Activated CD4-positive, alpha-beta T cell treated with anti-CD3 and anti-CD28 coated beads, Interleukin-2, Interleukin-4, amounts not matched to agents 100 ng/mL and 50 ng/mL, durations not matched to agents 16 hours and 8 hours (primary cell): ENCODE data around the gene FEV.
A peak's percentile ranks its signal among the peaks of the same experiment; 100 is the strongest.

Experiments
- DNase-seq: peaks from one replicate; pipeline ENCODE4 v3.0.0-alpha.2; 2020; ENCODE audit warnings: low spot score

FEV gene

DNA sequence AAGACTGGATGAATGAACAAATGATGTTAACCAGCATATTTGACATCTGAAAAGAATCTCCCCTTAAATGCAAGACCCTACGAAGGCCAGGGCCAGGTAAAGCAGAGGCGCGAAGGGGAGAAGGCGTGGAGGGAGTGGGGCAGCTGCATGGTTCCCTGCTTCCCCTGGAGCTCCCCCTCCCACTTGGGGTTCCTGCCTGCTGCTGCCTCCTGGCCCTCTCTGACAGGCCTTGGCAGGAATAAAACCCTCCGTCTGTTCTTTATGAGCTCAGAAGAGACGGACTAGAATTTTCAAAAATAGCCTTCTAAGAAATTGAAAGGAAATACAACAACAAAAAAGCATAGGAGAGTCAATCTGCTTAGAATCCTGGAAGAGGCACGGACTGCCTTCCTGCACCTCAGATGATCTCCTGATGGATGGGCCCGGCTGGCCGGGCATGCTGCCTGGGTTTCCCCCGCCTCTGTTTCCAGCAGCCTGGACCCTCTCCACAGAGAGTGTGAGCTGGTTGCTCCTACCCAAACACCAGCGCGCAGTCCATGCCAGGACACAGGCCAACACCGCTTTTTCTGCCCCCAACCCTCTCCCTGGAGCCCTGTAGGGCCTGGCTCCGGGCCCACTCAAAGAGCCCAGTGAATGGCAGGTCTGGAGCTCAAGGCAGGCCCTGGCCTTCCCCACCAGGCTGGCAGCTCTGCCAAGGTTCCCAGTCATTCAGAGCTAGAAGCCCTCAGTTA, 32.4 kb upstream of the FEV start:
- no peak for DNase-seq

GRCh38 chr2:219016721-219017120, 31.7 kb upstream of the FEV start:
- DNase-seq: no peak

GRCh38 chr2:219010873-219011272, 25.9 kb upstream of the FEV start:
- DNase-seq: no peak

DNA sequence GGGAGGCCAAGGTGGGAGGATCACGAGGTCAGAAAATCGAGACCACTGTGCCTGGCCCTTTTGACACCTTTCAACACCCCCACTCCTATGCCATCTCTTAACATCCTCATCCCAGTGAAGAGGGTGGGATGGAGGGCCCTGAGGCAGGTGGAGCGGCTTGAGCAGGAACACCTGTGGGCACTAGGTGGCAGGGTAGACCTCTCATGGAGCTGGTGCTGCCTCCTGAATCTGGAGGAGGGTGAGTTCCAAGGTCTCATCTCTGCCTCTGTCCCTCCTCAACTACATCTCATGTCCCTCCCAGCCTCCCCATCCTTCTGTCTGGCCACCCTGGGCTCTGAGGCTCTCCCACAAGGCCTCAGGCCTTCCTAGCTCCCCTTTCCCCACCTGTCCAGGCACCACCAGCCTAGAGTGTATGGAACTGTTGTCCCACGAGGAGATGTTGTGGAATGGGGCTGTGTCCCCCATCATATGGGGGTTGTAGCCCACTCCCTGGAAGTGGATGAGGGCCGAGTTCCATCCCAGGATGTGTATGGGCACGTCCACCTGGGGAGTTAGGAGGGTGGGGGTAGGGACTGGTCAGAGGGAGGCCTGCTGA, 25.3 kb upstream of the FEV start:
- no peak for DNase-seq

DNA sequence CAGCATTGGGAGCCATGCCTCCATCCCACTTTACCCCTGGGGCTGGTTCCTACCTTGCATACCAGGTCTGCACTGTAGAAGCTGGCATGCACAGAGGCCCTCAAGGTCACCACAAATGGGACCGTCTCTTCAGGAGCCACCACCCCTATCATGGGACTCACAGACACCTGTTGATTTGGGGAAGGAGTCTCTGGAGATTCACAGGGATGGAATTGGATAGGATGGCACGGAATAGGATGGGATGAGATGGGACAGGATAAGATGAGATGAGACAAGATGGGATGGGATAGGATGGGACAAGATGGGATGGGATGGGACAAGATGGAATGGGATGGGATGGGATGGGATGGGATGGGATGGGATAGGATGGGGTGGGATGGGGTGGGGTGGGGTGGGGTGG, 24.3 kb upstream of the FEV start:
- DNase-seq: no peak

- no peak for DNase-seq
These were observed 19.0 kb upstream of the FEV start for GRCh38 chr2:219003979-219004378.

DNA sequence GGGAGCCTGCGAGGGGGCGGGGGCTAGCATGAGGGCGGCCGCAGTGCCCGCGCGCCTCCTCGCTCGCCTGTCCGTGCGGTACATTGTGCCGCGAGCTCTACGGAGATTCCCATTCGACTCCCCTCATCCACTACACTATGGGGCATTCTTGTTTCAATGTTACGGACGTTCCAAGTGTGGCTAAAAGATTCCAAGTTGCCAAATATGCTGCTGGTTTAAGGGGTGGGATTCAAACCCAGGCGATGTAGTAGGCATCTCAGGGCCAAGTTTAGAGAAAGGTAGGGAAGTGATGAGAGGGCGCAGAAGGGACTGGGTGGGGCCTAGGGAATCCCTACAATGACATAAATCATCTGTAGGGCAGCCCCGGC, 18.3 kb upstream of the FEV start:
- no peak for DNase-seq

DNA sequence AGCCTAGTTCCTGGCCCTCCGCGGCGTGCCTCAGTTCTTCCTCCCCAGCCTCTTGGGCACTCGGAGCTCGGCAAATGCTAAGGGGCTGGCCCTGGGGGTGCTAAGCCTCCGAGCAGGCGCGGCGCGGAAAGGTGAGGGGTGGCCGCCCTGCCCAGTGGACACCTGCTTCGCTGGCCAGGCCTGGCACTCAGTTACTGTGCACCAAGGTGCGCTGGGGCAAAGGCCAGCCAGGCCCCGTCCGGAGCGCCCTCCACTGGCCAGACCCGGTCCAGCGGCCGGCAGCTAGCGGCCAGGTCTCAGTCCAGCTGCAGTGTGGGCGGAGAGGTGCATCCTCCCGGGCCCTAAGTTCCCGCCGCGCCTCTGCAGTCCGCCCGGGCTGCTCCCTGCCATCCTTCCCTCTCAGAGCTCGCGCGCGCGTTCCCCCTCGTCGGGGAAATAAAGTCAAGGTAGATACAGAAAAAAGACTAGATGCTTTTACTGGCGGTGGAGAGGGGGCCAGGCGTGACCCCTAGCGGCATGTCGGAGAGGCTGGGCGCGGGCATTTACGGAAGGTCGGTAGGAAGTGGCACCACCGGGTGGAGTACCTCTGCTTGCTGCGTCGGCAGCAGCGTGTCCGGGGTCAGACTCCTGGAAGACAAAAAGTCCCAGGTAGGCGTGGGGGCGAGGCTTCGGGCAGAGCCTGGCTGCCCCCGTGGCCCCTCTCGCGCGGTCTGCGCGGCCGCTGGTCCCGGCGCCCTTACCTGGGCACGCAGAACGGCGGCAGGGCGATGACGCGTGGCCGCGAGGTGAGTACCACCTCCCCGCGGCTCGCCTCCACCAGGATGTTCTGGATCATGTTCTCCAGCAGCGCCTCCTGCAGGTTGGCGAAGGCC, 17.6 kb upstream of the FEV start:
- DNase-seq: peak; percentile 34

- no peak for DNase-seq
These were observed 16.8 kb upstream of the FEV start for GRCh38 chr2:219001577-219002394.

GRCh38 chr2:219001100-219001576, 16.2 kb upstream of the FEV start:
- no peak for DNase-seq

GRCh38 chr2:219000569-219000960, 15.6 kb upstream of the FEV start:
- DNase-seq: no peak

GRCh38 chr2:218999881-219000568, 15.0 kb upstream of the FEV start:
- no peak for DNase-seq

DNA sequence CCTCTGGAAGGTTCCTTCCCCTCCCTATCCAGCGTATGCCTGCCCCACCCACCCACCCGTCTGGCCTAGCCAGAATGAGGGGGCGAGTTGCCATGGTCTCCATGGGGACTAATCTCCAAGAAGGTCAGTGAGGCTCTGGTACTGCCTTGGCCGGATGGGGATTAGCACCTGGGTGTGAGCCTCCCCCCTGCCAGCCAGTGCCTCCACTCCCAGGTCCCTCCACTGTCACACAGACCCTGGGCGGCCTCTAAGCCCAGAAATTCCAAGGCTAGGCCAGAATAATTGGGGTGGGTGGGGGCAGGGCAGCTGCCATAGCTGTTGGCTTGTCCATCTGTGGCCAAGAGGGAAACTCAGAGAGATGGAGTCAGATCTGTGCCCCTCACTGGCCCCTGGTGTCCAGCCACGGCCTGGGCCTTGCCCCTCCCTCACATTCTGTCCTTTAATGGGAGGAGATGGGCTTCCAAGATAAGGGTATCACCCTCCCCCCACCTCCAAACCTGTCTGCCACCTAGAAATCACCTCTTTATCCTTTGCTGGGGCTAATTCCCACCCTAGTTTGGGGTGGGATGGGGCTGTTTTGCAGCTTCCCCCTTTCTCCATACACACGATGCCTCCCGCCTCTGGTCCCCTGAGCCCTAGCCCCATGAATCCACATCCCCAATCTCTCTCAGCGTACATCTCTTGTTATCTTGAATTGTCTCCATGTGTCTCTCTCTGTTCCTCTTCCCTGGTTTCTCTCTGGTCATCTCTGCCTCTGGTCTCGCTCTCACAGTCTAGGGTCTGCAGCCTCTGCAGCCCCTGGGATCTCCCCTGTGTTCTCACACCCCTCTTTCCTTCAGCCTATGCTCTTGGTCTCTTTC, 14.3 kb upstream of the FEV start:
- DNase-seq: no peak

DNA sequence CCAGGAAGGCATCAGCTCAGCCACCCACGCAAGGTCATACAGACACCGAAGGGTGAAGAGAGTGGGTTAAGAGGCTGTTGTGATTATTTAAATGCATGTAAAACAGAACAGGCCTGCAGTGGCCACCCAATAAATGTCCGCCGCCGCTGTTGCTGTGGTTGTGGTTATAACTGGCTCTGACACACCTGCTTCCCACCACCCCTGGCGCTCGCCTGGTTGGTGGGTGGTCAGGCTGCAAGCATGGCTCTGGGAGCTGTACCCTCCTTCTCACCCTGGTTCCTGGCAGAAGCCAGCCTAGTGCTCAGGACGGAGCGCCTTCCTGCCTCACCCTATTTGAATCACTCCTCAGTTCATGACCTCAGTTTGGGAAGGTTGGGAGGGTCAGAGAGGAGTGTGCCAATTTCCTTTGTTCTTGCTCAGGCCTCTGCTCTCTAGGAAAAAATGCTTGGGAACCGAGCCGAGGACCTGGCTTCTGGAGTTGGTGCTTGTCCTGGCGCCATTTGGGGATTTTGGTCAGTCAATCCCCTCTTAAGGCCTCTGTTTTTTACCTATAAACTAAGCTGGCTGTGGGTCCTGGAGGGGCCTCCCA, 13.5 kb upstream of the FEV start:
- no peak for DNase-seq

DNA sequence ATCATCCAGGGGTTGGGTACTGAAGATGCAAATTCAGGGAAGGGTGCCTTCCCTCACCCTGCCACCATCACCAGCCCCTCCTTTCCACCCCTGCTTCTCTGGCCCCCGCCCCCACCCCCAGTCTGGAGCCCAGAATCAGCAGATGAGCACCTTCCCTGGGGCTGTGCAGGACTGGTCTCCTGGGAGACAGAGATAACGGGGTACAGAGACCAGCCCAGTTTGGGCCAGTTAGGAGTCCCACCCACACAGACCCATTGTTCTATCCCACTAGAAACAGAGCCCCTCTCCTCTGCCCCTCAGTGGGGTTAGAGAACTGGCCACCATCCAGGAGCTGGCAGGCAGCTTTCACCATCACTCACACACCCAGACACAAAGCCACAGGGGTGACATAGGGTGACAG, 12.7 kb upstream of the FEV start:
- no peak for DNase-seq

DNA sequence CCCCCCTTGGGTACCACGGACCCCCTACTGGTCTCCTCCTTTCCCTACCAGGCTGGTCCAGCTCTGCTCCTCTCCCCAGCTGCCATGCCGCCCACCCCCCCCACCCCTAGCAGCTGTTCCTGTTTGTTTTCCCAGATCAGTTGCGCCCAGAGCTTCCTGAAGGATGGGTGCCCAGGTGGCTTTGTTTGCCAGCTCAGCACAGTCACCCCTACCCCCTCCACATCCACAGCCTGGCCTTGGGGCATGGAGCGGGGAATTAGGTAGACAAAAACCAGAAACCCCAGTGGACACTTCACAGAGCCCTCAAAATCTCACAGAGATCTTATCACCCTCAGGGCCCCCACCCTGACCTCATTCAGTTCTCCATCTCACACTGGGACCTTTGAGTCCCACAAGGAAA, 12.0 kb upstream of the FEV start:
- no peak for DNase-seq

DNA sequence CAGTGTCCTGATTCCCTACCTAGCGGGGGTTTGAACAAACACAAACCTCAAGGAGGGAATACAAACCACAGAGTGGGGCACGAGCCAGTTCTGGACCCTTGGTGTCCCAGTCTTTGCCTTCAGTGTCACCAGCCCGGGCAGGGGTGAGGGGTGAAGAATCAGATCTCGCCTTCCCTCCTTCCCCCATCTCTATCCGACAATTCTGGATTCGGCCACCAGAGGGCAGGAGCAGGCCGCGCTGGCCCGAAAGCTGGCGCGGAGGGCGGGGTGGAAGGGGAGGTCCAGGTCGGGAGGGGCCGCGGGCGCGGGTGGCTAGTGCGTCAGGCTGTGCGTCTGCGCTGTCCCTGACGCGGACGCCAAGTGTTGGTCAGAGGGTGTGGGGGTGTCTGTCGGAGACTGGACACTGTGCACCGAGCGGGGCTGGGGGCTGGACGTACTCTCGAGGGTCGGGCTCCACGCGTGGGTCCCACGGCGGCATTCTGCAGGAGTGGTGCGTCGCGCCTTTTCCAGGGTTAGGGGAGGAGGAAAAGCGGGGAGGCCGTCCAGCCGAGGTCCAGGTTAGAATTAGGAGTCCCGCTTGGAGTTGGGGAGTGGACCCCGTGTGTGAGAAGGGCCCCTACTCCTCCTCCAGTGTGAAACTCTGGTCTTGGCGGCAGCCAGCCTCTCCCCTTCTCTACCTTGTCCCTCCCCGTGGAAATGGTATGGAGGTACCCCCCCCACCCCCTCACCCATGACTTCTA, 11.2 kb upstream of the FEV start:
- peak; percentile 78 for DNase-seq

DNA sequence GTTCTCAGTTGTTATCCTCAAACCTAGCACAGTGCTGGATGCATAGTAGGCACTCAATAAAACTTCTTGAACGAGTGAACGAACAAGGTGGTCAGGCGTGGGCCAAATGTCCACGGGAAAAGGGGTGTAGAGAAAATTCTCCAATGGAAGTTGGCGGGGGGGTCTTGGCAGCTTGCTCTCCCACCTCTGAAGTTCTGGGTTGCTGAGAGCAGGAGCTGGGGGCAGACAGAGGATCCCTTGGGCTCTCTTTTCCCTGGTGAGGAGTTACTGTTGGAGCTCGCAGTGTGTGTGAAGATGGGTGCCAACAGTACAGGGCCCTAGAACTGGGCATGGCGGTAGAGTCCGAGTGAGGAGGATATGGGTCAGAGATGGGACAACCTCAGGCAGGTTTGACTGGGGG, 10.6 kb upstream of the FEV start:
- no peak for DNase-seq
